HepG2 (cell line): ENCODE measurements around the gene MAFB. TPM values are rescaled to one million over a fixed set of nuclear protein-coding genes. Genes with fewer than 3 reads are reported as not detected.

Source experiments
- ATAC-seq: fragments of 200-7000 bp; cut with Tn5 transposase; 3 replicates; pipeline ENCODE4 v1.9.1; 2020; ENCODE audit warnings: mild to moderate bottlenecking, moderate library complexity
- BruUV-seq: library from RNA; stranded (reverse); fragments of 400-500 nt; replicated peaks from 2 replicates; lab custom pipeline; 2021; lab: Mats Ljungman, UMichigan
- CTCF ChIA-PET: fragments of 300-600 bp; formaldehyde crosslinking; extraction: SDS; loops from one replicate; lab custom pipeline; 2021; ENCODE audit warnings: low total read pairs, inconsistent platforms, low intra/inter-chr PET ratio; lab: Yijun Ruan, JAX
- POLR2A ChIA-PET: fragments of 350-600 bp; sonication (Branson Sonifier 250); formaldehyde crosslinking; loops from one replicate; lab custom pipeline; 2020; ENCODE audit warnings: antibody characterized with exemption, inconsistent platforms; lab: Yijun Ruan, JAX
- DNase-seq: peaks from one replicate; pipeline ENCODE4 v3.0.0-alpha.2; 2015; ENCODE audit warnings: low spot score
- FAIRE-seq: peaks from 3 replicates; lab custom pipeline; 2011; peaks lifted over from hg19 to GRCh38; lab: Jason Lieb, UNC
- H2AFZ ChIP-seq: one replicate; pipeline ENCODE4 v1.6.1; 2011; ENCODE audit warnings: low read length, inconsistent platforms
- H3K27ac ChIP-seq: fragments of 300-600 bp; 3 replicates; pipeline ENCODE4 v1.8.0; 2011; ENCODE audit warnings: mixed run types, mild to moderate bottlenecking, mixed read lengths, low read length, inconsistent platforms; ENCODE audit not compliant: insufficient read depth; ENCODE audit errors: extremely low read length
- H3K27me3 ChIP-seq, 2 experiments: fragments of 200-600 bp in 1 of 2; 2 replicates in 1 of 2; 3 replicates in 1 of 2; pipeline versions ENCODE4 v1.6.0 to v1.8.0; 2011; ENCODE audit warnings: low read length in 2 of 2, mild to moderate bottlenecking in 2 of 2, moderate library complexity in 2 of 2, inconsistent platforms in 1 of 2; ENCODE audit not compliant: insufficient read depth in 2 of 2, control insufficient read depth in 1 of 2
- H3K36me3 ChIP-seq, 2 experiments: fragments of 200-600 bp in 1 of 2; replicated peaks in 1 of 2; 2 replicates in 1 of 2; 3 replicates in 1 of 2; pipeline versions ENCODE4 v1.5.1 to v1.8.0; 2011; ENCODE audit warnings: low read length in 2 of 2, inconsistent platforms in 1 of 2; ENCODE audit not compliant: insufficient read depth in 2 of 2, control insufficient read depth in 1 of 2
- H3K4me1 ChIP-seq: 2 replicates; pipeline ENCODE4 v1.5.1; 2012; ENCODE audit warnings: low read length, inconsistent platforms; ENCODE audit not compliant: insufficient read depth
- H3K4me2 ChIP-seq: 2 replicates; pipeline ENCODE4 v1.6.0; 2011; ENCODE audit warnings: low read depth, low read length, inconsistent platforms
- H3K4me3 ChIP-seq, 3 experiments: fragments of 200-600 bp in 1 of 3; sonication (generic), shearing (Covaris generic) in 1 of 3; replicated peaks in 1 of 3; 2 replicates each; pipeline ENCODE4 v1.5.1; 2011 to 2016; ENCODE audit warnings: low read length in 3 of 3, inconsistent platforms in 2 of 3, low read depth in 2 of 3, mild to moderate bottlenecking in 2 of 3, control low read depth in 1 of 3, mixed read lengths in 1 of 3; ENCODE audit not compliant: insufficient read depth in 1 of 3
- H3K79me2 ChIP-seq: one replicate; pipeline ENCODE4 v1.6.1; 2011; ENCODE audit warnings: low read length, inconsistent platforms; ENCODE audit not compliant: insufficient read depth
- H3K9ac ChIP-seq: 2 replicates; pipeline ENCODE4 v1.6.0; 2011; ENCODE audit warnings: mild to moderate bottlenecking, low read depth, low read length, inconsistent platforms; ENCODE audit not compliant: insufficient read depth
- H3K9me3 ChIP-seq: 2 replicates; pipeline ENCODE4 v1.5.1; 2012; ENCODE audit warnings: mild to moderate bottlenecking, low read length
- H4K20me1 ChIP-seq: 2 replicates; pipeline ENCODE4 v1.6.0; 2011; ENCODE audit warnings: inconsistent platforms, mild to moderate bottlenecking, low read length, moderate library complexity; ENCODE audit not compliant: insufficient read depth
- ONECUT2 ChIP-seq: sonication (generic); formaldehyde crosslinking; IDR thresholded peaks from 2 replicates; pipeline ENCODE4 v1.4.0; 2020; ENCODE audit warnings: missing genetic modification reagents
- TSC22D2 ChIP-seq: sonication (generic); formaldehyde crosslinking; IDR thresholded peaks from 2 replicates; pipeline ENCODE4 v1.5.1; 2020; ENCODE audit warnings: missing genetic modification reagents, mild to moderate bottlenecking, borderline replicate concordance
- USF2 ChIP-seq, 2 experiments: sonication (generic) in 1 of 2; formaldehyde crosslinking in 1 of 2; IDR thresholded peaks; 2 replicates each; pipeline versions ENCODE4 v1.5.1 to v1.6.1; 2011 to 2020; ENCODE audit warnings: borderline replicate concordance in 1 of 2, low read depth in 1 of 2, low read length in 1 of 2, mild to moderate bottlenecking in 1 of 2, missing genetic modification reagents in 1 of 2, moderate library complexity in 1 of 2
- ZNF143 ChIP-seq: sonication (generic); formaldehyde crosslinking; IDR thresholded peaks from 2 replicates; pipeline ENCODE4 v1.4.0; 2020; ENCODE audit warnings: missing genetic modification reagents
- ZNF597 ChIP-seq: sonication (generic); formaldehyde crosslinking; IDR thresholded peaks from 2 replicates; pipeline ENCODE4 v1.5.0; 2020; ENCODE audit warnings: missing genetic modification reagents
- ZNF704 ChIP-seq: sonication (generic); formaldehyde crosslinking; IDR thresholded peaks from 2 replicates; pipeline ENCODE4 v1.8.1; 2023; ENCODE audit warnings: mild to moderate bottlenecking, inconsistent platforms, moderate library complexity, missing genetic modification reagents, borderline replicate concordance
- ZNF776 ChIP-seq: sonication (generic); formaldehyde crosslinking; IDR thresholded peaks from 2 replicates; pipeline ENCODE4 v1.4.0; 2020; ENCODE audit warnings: mild to moderate bottlenecking, missing genetic modification reagents
- WGBS: methylation state at CpG from one replicate; pipeline ENCODE4 v1.1.6; 2017; ENCODE audit warnings: low lambda C conversion rate; 5-methylcytosine and 5-hydroxymethylcytosine counted together
- in situ Hi-C: cut with HindIII; loops from 2 replicates; pipeline ENCODE4 v1.10.0; 2017; ENCODE audit warnings: low pct_unique_long_range_greater_than_20kb; ENCODE audit not compliant: extremely low pct_ligation_motif_present
- intact Hi-C: fragments of 100-400 bp; cut with micrococcal nuclease; formaldehyde crosslinking; loops from one replicate; pipeline ENCODE4 v1.10.0; 2022; ENCODE audit not compliant: unreplicated experiment
- polyA plus RNA-seq, 8 experiments: library from polyadenylated mRNA; depleted of rRNA in 3 of 8; stranded (reverse) in 7 of 8; unstranded in 1 of 8; fragments of >200 nt; fragmentation: Illumina TruSeq in 4 of 8; extraction: Trizol in 4 of 8; gene quantifications; 2 replicates each; pipeline versions ENCODE4 v1.2.1 to v1.2.3, GENCODE V29; 2011 to 2016; ENCODE audit warnings: low read depth in 4 of 8, missing spikeins in 1 of 8, mixed read lengths in 1 of 8; ENCODE audit not compliant: insufficient read depth in 1 of 8
- total RNA-seq, 5 experiments: library from RNA; depleted of rRNA; stranded (reverse); fragments of >200 nt; fragmentation: Illumina TruSeq; extraction: Trizol; gene quantifications; 2 replicates each; pipeline ENCODE4 v1.2.3, GENCODE V29; 2016; ENCODE audit warnings: low read depth in 1 of 5

The MAFB gene
- total and polyA plus RNA-seq, 2 of the 13 experiments (the other 11 are each of a cell fraction or from before 2014, with no cell fraction given), result 0.08 to 0.11 TPM

- TF ChIP-seq ZNF597 (no peak), TSC22D2 (CRISPR knock-in tag) (no peak), ZNF776 (CRISPR knock-in tag) (no peak), ZNF704 (CRISPR knock-in tag) (no peak), ONECUT2 (CRISPR knock-in tag) (no peak)
Measured at GRCh38 chr20:40670253-40670652, 18.8 kb downstream of the MAFB start (continued).

GRCh38 chr20:40669692-40670091 is 19.3 kb downstream of the MAFB start:
- no peak overlapping the region for H3K4me2 ChIP-seq
- H3K9ac ChIP-seq, result no peak overlapping the region
- ChIA-PET CTCF (no interaction called here), POLR2A (interaction anchor here (1.4 to 1.9 kb wide), 2 partner anchors 13 to 19 kb away, joined by 3 to 12 read pairs; partner anchors contain the start of gene MAFB)
- H3K27ac ChIP-seq, result no peak overlapping the region
- DNase-seq (no peak), ATAC-seq (no peak), FAIRE-seq (no peak)
- H3K79me2 ChIP-seq, result no peaks in the 10 kb centered on the region
- intact Hi-C loops (no loop called here), in situ Hi-C loops (no loop called here)
- peaks cover 28% of the 10 kb centered on the region for H3K4me1 ChIP-seq
- H4K20me1 ChIP-seq, result no peaks in the 10 kb centered on the region
- H3K27me3 ChIP-seq, result peaks cover 0 to 1% of the 10 kb centered on the region in 2 experiments; a peak in 1 of 5 replicates
- BruUV-seq, result no TSS peak
- no peak overlapping the region for H2AFZ ChIP-seq
- no peak for TF ChIP-seq ZNF143 (CRISPR knock-in tag)
- no peak for TF ChIP-seq USF2 (IDR thresholded peaks at IDR 0.05; ENCODE audit: low read depth, low read length)
- TF ChIP-seq USF2 (CRISPR knock-in tag; IDR thresholded peaks at IDR 0.05; ENCODE audit: borderline replicate concordance), result 0 out of 2 replicates have a peak, but pooled peaks have one; percentile 20
- H3K36me3 ChIP-seq, result no peaks in the 10 kb centered on the region
- no peak overlapping the region for H3K4me3 ChIP-seq
- no peaks in the 10 kb centered on the region for H3K9me3 ChIP-seq
- WGBS, result 76% methylated on average over 3 of the region's 3 CpGs
